ENCODE data around the gene PRDM7. TPM values are rescaled to one million over a fixed set of nuclear protein-coding genes. Genes with fewer than 3 reads are reported as not detected.

Gene PRDM7
- total RNA-seq, 1 experiment from 2014 or later: not detected

DNA sequence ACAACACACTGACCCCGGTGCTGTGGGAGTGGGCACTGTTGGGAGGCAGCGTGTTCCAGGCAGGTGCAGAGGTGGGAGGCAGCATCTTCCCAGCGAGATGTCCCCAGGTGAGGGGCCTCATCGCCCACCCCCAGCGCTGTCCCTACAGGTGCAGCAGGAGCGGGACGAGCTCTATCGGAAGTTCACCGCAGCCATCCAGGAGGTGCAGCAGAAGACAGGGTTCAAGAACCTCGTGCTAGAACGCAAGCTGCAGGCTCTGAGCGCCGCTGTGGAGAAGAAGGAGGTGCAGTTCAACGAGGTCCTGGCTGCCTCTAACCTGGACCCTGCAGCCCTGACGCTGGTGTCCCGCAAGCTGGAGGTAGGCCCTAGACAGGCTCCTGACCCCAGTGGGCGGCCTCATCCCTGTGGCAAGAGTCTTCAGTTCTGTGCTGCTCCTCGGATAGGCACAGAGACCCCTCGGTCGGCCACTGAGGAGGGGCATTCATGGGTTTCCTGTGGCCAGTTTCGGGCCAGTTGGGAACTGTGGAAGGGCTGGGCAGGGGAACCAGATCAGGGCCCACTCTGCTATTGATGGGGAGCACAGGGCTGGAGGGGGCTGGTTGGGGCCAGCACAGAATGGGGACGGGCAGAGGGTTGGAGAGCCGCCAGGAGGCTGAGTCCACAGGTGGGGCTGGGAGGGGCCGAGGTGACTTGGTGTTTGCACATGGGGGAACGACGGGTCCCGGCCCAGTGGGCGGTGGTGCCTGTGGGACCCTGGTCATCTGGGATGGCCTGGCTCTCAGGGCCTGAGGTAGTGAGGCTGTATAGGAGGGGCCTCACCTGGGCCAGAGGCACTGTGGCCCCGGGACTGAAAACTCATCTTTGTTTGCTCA lies 36.7 kb downstream of the PRDM7 start (continued):
- TF ChIP-seq TCF7 (CRISPR knock-in tag; IDR thresholded peaks at IDR 0.05; ENCODE audit: low read depth): no peak
- TF ChIP-seq, protein P1, sequence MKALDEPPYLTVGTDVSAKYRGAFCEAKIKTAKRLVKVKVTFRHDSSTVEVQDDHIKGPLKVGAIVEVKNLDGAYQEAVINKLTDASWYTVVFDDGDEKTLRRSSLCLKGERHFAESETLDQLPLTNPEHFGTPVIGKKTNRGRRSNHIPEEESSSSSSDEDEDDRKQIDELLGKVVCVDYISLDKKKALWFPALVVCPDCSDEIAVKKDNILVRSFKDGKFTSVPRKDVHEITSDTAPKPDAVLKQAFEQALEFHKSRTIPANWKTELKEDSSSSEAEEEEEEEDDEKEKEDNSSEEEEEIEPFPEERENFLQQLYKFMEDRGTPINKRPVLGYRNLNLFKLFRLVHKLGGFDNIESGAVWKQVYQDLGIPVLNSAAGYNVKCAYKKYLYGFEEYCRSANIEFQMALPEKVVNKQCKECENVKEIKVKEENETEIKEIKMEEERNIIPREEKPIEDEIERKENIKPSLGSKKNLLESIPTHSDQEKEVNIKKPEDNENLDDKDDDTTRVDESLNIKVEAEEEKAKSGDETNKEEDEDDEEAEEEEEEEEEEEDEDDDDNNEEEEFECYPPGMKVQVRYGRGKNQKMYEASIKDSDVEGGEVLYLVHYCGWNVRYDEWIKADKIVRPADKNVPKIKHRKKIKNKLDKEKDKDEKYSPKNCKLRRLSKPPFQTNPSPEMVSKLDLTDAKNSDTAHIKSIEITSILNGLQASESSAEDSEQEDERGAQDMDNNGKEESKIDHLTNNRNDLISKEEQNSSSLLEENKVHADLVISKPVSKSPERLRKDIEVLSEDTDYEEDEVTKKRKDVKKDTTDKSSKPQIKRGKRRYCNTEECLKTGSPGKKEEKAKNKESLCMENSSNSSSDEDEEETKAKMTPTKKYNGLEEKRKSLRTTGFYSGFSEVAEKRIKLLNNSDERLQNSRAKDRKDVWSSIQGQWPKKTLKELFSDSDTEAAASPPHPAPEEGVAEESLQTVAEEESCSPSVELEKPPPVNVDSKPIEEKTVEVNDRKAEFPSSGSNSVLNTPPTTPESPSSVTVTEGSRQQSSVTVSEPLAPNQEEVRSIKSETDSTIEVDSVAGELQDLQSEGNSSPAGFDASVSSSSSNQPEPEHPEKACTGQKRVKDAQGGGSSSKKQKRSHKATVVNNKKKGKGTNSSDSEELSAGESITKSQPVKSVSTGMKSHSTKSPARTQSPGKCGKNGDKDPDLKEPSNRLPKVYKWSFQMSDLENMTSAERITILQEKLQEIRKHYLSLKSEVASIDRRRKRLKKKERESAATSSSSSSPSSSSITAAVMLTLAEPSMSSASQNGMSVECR (CRISPR knock-in tag; IDR thresholded peaks at IDR 0.05; ENCODE audit: borderline replicate concordance): no peak

DNA sequence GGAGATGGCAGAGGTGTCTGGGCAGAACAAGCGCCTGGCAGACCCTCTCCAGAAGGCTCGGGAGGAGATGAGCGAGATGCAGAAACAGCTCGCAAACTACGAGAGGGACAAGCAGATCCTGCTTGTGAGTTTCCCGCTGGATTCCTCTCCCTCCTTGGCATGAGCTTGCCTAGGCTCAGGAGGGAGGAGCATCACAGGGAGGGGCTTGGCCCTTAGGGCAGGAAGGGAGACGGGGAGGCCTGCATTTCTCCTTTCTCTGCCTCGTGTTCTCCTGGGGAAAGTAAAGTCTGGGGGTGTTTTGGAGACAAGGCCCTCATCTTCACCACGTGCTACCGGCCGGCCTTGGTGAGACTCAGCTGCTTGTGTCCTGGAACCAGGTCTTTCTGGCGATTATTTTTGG lies 39.9 kb downstream of the PRDM7 start:
- no peak for ATAC-seq
- TF ChIP-seq, protein P2, sequence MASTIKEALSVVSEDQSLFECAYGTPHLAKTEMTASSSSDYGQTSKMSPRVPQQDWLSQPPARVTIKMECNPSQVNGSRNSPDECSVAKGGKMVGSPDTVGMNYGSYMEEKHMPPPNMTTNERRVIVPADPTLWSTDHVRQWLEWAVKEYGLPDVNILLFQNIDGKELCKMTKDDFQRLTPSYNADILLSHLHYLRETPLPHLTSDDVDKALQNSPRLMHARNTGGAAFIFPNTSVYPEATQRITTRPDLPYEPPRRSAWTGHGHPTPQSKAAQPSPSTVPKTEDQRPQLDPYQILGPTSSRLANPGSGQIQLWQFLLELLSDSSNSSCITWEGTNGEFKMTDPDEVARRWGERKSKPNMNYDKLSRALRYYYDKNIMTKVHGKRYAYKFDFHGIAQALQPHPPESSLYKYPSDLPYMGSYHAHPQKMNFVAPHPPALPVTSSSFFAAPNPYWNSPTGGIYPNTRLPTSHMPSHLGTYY (CRISPR knock-in tag; IDR thresholded peaks at IDR 0.05): no peak
- no peak for TF ChIP-seq ZBTB21 (CRISPR knock-in tag; IDR thresholded peaks at IDR 0.05; ENCODE audit: borderline replicate concordance)
- TF ChIP-seq NR3C1 (CRISPR knock-in tag; conservative IDR thresholded peaks at IDR 0.05; ENCODE audit: low read depth): no peak
- TF ChIP-seq ZNF263 (CRISPR knock-in tag; IDR thresholded peaks at IDR 0.05; ENCODE audit: low read depth): no peak
- TF ChIP-seq IRF2 (CRISPR knock-in tag; IDR thresholded peaks at IDR 0.05; ENCODE audit: borderline replicate concordance, low read depth): no peak
- TF ChIP-seq EMX1 (CRISPR knock-in tag; IDR thresholded peaks at IDR 0.05): no peak
- TF ChIP-seq, protein P3, sequence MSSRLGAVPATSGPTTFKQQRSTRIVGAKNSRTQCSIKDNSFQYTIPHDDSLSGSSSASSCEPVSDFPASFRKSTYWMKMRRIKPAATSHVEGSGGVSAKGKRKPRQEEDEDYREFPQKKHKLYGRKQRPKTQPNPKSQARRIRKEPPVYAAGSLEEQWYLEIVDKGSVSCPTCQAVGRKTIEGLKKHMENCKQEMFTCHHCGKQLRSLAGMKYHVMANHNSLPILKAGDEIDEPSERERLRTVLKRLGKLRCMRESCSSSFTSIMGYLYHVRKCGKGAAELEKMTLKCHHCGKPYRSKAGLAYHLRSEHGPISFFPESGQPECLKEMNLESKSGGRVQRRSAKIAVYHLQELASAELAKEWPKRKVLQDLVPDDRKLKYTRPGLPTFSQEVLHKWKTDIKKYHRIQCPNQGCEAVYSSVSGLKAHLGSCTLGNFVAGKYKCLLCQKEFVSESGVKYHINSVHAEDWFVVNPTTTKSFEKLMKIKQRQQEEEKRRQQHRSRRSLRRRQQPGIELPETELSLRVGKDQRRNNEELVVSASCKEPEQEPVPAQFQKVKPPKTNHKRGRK (CRISPR knock-in tag; IDR thresholded peaks at IDR 0.05; ENCODE audit: borderline replicate concordance): no peak
- H3K4me1 Mint-ChIP-seq: peaks cover 9% of the 10 kb centered on the region
- H3K27me3 Mint-ChIP-seq (ENCODE audit: low read depth): no peaks in the 10 kb centered on the region
- DNase-seq (ENCODE audit: low spot score): no peak
- ChIA-PET POLR2A (no interaction called here), CTCF (interaction anchor here (2.0 kb wide), 1 partner anchor 17 kb away, joined by 5 read pairs; the partner anchor contains the start of gene DBNDD1)
- H3K36me3 Mint-ChIP-seq: peaks cover 50% of the 10 kb centered on the region
- no peak overlapping the region for H3K27ac Mint-ChIP-seq
- H3K4me3 Mint-ChIP-seq: no peak overlapping the region
- no peaks in the 10 kb centered on the region for H3K9me3 Mint-ChIP-seq

DNA sequence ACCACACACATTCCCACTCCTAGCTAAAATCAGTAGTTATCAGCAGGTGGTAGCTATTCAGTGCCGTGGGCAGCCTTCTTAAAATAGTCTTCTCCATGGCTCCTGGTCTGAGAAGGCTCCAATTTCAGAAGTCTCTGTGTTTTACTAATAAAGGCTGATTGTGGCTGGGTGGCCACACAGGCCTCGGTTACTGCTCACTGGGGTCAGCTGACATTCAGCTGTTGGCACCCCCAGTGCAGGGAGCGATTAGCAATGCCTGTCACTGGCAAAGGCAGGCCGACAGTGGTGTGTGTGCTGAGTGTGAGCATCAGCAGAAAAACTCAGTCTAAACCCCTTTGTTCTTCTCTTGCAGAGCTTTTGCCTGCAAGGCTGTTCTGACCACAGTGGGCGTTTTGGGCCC lies 41.2 kb downstream of the PRDM7 start:
- peaks cover 9% of the 10 kb centered on the region for H3K4me1 Mint-ChIP-seq
- H3K9me3 Mint-ChIP-seq: no peaks in the 10 kb centered on the region
- ATAC-seq: peak; percentile 53
- ChIA-PET POLR2A (interaction anchor here (0.5 kb wide), 1 partner anchor 796 kb away, joined by 3 read pairs; no protein-coding TSS in a partner anchor), CTCF (interaction anchor here (0.6 to 2.0 kb wide), 5 partner anchors 11 to 126 kb away, joined by 3 to 6 read pairs (median 5); partner anchors contain the start of gene DBNDD1)
- TF ChIP-seq, protein P4, sequence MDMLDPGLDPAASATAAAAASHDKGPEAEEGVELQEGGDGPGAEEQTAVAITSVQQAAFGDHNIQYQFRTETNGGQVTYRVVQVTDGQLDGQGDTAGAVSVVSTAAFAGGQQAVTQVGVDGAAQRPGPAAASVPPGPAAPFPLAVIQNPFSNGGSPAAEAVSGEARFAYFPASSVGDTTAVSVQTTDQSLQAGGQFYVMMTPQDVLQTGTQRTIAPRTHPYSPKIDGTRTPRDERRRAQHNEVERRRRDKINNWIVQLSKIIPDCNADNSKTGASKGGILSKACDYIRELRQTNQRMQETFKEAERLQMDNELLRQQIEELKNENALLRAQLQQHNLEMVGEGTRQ (CRISPR knock-in tag; IDR thresholded peaks at IDR 0.05): peak; percentile 57
- TF ChIP-seq, protein P5, sequence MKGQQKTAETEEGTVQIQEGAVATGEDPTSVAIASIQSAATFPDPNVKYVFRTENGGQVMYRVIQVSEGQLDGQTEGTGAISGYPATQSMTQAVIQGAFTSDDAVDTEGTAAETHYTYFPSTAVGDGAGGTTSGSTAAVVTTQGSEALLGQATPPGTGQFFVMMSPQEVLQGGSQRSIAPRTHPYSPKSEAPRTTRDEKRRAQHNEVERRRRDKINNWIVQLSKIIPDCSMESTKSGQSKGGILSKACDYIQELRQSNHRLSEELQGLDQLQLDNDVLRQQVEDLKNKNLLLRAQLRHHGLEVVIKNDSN (CRISPR knock-in tag; IDR thresholded peaks at IDR 0.05): 0 out of 2 replicates have a peak, but pooled peaks have one; percentile 62
- no peak for TF ChIP-seq ATF1 (CRISPR knock-in tag; IDR thresholded peaks at IDR 0.05)
- no peak overlapping the region for H3K27ac Mint-ChIP-seq
- no peak for DNase-seq (ENCODE audit: low spot score)
- H3K27me3 Mint-ChIP-seq (ENCODE audit: low read depth): no peaks in the 10 kb centered on the region
- no peak overlapping the region for H3K4me3 Mint-ChIP-seq
- peaks cover 61% of the 10 kb centered on the region for H3K36me3 Mint-ChIP-seq

Measured in WTC11 (cell line).